NOMO-1 treated with DMSO at 0.1 percent for 48 hours (cell line): Measurements from ENCODE around the gene FAM9B.
"Not testable (repeated sequence)": the region's sequence is repeated elsewhere in the genome, so short reads cannot be mapped to it uniquely, and the experiment has no call there.

Experiments
- DNase-seq: peaks from one replicate; lab custom pipeline; 2025; ENCODE audit not compliant: unreplicated experiment; lab: John Stamatoyannopoulos, UW

Gene FAM9B

GRCh38 chrX:9033989-9034388 lies at the start of gene FAM9B:
Gene FAM9B (minus strand): TSS chrX:9034127. CDS start chrX:9032986, 1,141 bp downstream.
- no peak for DNase-seq

GRCh38 chrX:9081271-9081670 lies 47.3 kb upstream of the FAM9B start:
- DNase-seq, result no peak

GRCh38 chrX:9074326-9074725 lies 40.4 kb upstream of the FAM9B start:
- DNase-seq, result no peak

- no peak for DNase-seq
Observed at GRCh38 chrX:9072281-9072680, 38.4 kb upstream of the FAM9B start.

GRCh38 chrX:9071031-9071650 lies 37.2 kb upstream of the FAM9B start:
- DNase-seq, result no peak

GRCh38 chrX:9069573-9069972 lies 35.6 kb upstream of the FAM9B start:
- DNase-seq, result no peak

GRCh38 chrX:9064694-9065093 lies 30.8 kb upstream of the FAM9B start:
- DNase-seq, result no peak

GRCh38 chrX:9062641-9063040 lies 28.7 kb upstream of the FAM9B start:
- DNase-seq, result no peak

- peak; percentile 93 for DNase-seq
Observed at GRCh38 chrX:9055354-9055753, 21.4 kb upstream of the FAM9B start.

- DNase-seq, result no peak
Observed at GRCh38 chrX:9052081-9052480, 18.2 kb upstream of the FAM9B start.

GRCh38 chrX:9050331-9050730 lies 16.4 kb upstream of the FAM9B start:
- DNase-seq, result no peak

GRCh38 chrX:9048801-9049200 lies 14.9 kb upstream of the FAM9B start:
- DNase-seq, result no peak

- DNase-seq, result peak; percentile 65
Observed at GRCh38 chrX:9038244-9038643, 4.3 kb upstream of the FAM9B start.

GRCh38 chrX:9037296-9037695 lies 3.4 kb upstream of the FAM9B start:
- DNase-seq, result peak; percentile 58

- DNase-seq, result no peak
Observed at GRCh38 chrX:9033586-9033985, 341 bp downstream of the FAM9B start.

- no peak for DNase-seq
Observed at GRCh38 chrX:9033179-9033578, 748 bp downstream of the FAM9B start.

- DNase-seq, result no peak
Observed at GRCh38 chrX:9023293-9023692, 10.6 kb downstream of the FAM9B start.

- DNase-seq, result no peak
Observed at GRCh38 chrX:9019151-9019550, 14.8 kb downstream of the FAM9B start.

GRCh38 chrX:9018332-9018731 lies 15.6 kb downstream of the FAM9B start:
- DNase-seq, result not testable (repeated sequence)

GRCh38 chrX:9003041-9003440 lies 30.9 kb downstream of the FAM9B start:
- peak; percentile 75 for DNase-seq

- DNase-seq, result no peak
Observed at GRCh38 chrX:8988446-8988845, 45.5 kb downstream of the FAM9B start.

- no peak for DNase-seq
Observed at GRCh38 chrX:8987672-8988250, 46.2 kb downstream of the FAM9B start.

- DNase-seq, result no peak
Observed at GRCh38 chrX:8984231-8984630, 49.7 kb downstream of the FAM9B start.
